ENCODE results near the gene MYPN.

Gene MYPN

GRCh38 chr10:68096913-68097516 lies 12.3 kb upstream of the MYPN start:
- no peak for DNase-seq

- DNase-seq = no peak
Observed at GRCh38 chr10:68099736-68100135, 9.6 kb upstream of the MYPN start.

- no peak for DNase-seq
Observed at GRCh38 chr10:68101066-68101465, 8.2 kb upstream of the MYPN start.

GRCh38 chr10:68103261-68103878 lies 5.9 kb upstream of the MYPN start:
- no peak for DNase-seq

- DNase-seq = no peak
Observed at GRCh38 chr10:68103901-68104300, 5.4 kb upstream of the MYPN start.

- DNase-seq = no peak
Observed at GRCh38 chr10:68105820-68106219, 3.5 kb upstream of the MYPN start.

GRCh38 chr10:68106656-68107055 lies 2.6 kb upstream of the MYPN start:
- no peak for DNase-seq

- DNase-seq = no peak
Observed at GRCh38 chr10:68107651-68108050, 1.6 kb upstream of the MYPN start.

- no peak for DNase-seq
Observed at GRCh38 chr10:68108051-68108450, 1.2 kb upstream of the MYPN start.

- no peak for DNase-seq
Observed at GRCh38 chr10:68108653-68109052, 635 bp upstream of the MYPN start.

- no peak for DNase-seq
Observed at GRCh38 chr10:68110027-68110426, 739 bp downstream of the MYPN start.

- no peak for DNase-seq
Observed at GRCh38 chr10:68111584-68111983, 2.3 kb downstream of the MYPN start.

GRCh38 chr10:68112837-68113236 lies 3.5 kb downstream of the MYPN start:
- DNase-seq = no peak

- no peak for DNase-seq
Observed at GRCh38 chr10:68118657-68119056, 9.4 kb downstream of the MYPN start.

- DNase-seq = no peak
Observed at GRCh38 chr10:68121020-68121743, 11.9 kb downstream of the MYPN start.

- DNase-seq = no peak
Observed at GRCh38 chr10:68121852-68122251, 12.6 kb downstream of the MYPN start.

GRCh38 chr10:68124718-68125117 lies 15.4 kb downstream of the MYPN start:
- DNase-seq = no peak

- no peak for DNase-seq
Observed at GRCh38 chr10:68125772-68126171, 16.5 kb downstream of the MYPN start.

GRCh38 chr10:68128015-68128414 lies 18.7 kb downstream of the MYPN start:
- DNase-seq = no peak

GRCh38 chr10:68132391-68132790 lies 23.1 kb downstream of the MYPN start:
- DNase-seq = no peak

GRCh38 chr10:68133523-68133922 lies 24.2 kb downstream of the MYPN start:
- no peak for DNase-seq

- DNase-seq = no peak
Observed at GRCh38 chr10:68135362-68135761, 26.1 kb downstream of the MYPN start.

GRCh38 chr10:68135922-68136792 lies 26.9 kb downstream of the MYPN start:
- no peak for DNase-seq

Measured in stimulated activated CD4-positive, alpha-beta T cell treated with anti-CD3 and anti-CD28 coated beads, Interleukin-2, amount 100 ng/mL, for 48 hours (primary cell).